Fibroblast of pulmonary artery (primary cell): ENCODE data around the gene SAMD14.

Experiments used
- DNase-seq: peaks from one replicate; pipeline ENCODE4 v3.0.0-alpha.2; 2010; ENCODE audit warnings: low read depth
- H3K4me3 ChIP-seq: replicated peaks from 2 replicates; pipeline ENCODE4 v1.5.1; 2011; ENCODE audit warnings: low read depth, mild to moderate bottlenecking, control low read depth, low read length, moderate library complexity
- CTCF ChIP-seq: IDR thresholded peaks from 2 replicates; pipeline ENCODE4 v1.5.1; 2011; ENCODE audit warnings: mild to moderate bottlenecking, control low read depth, low read length, inconsistent platforms; ENCODE audit errors: missing control alignments

Gene SAMD14

DNA sequence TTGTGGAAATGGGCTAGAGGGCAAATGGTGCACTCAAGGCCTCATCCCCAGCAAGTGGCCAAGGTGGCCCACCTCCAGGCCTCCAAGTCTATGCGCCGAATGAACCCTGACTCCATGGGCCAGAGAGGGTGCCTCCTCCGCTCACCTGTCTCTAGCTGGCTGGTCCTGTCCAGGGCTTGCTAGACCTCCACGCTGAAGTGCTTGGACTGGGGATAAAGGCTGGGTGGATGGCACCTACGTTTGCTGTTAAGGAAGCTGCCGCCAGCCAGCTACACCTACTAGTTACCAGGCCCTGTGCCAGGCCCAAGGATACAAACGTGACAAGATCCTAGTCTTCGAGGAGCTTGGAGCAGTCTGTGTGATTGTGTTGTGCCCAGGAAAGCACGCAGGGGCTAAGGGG, 35.1 kb upstream of the SAMD14 start:
- no peak overlapping the region for H3K4me3 ChIP-seq
- TF ChIP-seq CTCF, result no peak
- DNase-seq, result no peak

- TF ChIP-seq CTCF, result no peak
- no peak for DNase-seq
- no peak overlapping the region for H3K4me3 ChIP-seq
Measured at GRCh38 chr17:50164697-50164988, 34.7 kb upstream of the SAMD14 start.

DNA sequence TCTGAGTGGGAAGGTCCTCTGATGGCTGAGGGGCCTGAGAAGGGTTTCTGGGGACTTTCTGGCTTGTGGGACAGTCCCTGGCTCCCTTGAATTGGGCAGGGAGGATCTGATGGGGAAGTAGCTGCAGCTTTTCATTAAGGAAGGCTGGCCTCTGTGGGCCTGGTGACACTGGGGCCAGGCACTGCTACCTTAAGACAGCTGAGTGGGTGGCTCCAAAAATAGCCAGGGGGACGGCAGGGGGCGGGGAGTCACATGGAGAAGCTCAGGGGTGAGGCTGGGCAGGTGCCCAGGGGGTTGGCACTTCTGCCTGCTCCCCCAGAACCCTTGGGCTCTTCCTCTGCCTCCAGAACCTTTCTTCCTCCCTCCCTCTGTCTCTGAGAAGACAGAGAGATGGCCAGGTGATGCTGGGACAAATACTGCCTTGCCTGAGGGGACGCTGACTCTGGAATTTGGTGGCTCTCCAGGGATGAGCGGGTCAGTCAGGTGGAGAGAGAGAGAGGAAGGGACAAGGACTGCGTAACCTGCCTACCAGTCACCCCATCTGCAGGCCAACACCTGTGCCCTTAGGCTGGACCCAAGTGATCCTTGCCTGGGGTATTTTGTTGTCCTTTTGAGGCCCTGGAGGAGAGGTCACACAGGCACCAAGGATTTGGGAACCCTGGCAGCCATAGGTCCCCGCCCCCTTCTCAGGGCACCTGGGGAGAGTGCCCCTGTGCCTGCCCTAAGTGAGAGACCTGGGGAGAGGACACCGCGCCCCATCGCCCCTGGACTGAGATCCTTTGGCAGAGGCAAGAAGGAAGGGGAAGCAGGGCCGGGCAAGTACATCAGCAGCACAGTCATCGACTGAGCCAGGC, 34.1 kb upstream of the SAMD14 start:
- no peak overlapping the region for H3K4me3 ChIP-seq
- no peak for DNase-seq
- no peak for TF ChIP-seq CTCF

DNA sequence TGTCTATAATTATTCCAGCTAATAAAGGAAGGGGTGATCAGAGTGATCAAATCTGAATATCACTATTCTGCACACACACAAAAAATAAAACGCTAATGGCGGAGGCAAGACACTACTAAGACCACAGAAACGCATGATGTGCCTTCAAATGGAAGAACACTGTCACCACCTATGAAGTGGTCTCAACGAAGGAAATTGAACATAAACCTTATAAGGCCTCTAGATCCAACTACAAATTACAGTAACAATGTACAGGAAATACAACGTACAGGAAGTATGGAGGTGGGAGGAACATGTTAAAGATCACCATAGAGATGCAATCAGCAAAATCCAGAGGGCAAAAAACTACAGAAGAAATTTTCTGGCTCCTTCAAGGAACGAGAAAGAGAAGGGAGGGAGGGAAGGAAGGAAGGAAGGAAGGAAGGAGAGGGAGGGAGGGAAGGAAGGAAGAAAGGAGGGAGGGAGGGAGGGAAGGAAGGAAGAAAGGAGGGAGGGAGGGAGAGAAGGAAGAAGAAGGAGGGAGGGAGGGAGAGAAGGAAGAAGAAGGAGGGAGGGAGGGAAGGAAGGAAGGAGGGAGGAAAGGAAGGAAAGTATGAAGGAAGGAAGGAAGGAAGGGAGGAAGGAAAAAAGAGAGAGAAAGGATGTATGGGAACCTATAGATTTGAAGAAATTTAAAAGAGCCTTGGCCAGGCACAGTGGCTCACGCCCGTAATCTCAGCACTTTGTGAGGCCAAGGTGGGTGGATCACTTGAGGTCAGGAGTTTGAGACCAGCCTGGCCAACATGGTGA, 32.7 kb upstream of the SAMD14 start:
- TF ChIP-seq CTCF, result no peak

GRCh38 chr17:50161911-50162288, 31.9 kb upstream of the SAMD14 start:
- TF ChIP-seq CTCF, result no peak
- H3K4me3 ChIP-seq, result no peak overlapping the region

More for the DNA sequence above, 32.7 kb upstream of the SAMD14 start:
- no peak overlapping the region for H3K4me3 ChIP-seq
- no peak for DNase-seq

GRCh38 chr17:50161023-50161910, 31.3 kb upstream of the SAMD14 start:
- peak overlapping the region; percentile 68 for H3K4me3 ChIP-seq
- TF ChIP-seq CTCF, result peak; percentile 78
- peak; percentile 92 for DNase-seq

More at GRCh38 chr17:50161911-50162288, 31.9 kb upstream of the SAMD14 start:
- DNase-seq, result no peak
